Urinary bladder (tissue), 4 donors: ENCODE measurements around the gene DGKG. TPM values are rescaled to one million over a fixed set of nuclear protein-coding genes. Genes with fewer than 3 reads are reported as not detected.

ENCODE experiments used
- DNase-seq: peaks from one replicate; pipeline ENCODE4 v3.0.0-alpha.2; 2015; ENCODE audit errors: extremely low spot score
- H3K27ac ChIP-seq: one replicate; pipeline ENCODE4 v1.5.1; 2013; ENCODE audit warnings: low read depth, mild to moderate bottlenecking, moderate library complexity
- H3K36me3 ChIP-seq: one replicate; pipeline ENCODE4 v1.6.1; 2013; ENCODE audit warnings: mild to moderate bottlenecking, moderate library complexity; ENCODE audit not compliant: insufficient read depth
- H3K4me1 ChIP-seq: one replicate; pipeline ENCODE4 v1.6.1; 2013; ENCODE audit warnings: mild to moderate bottlenecking, moderate library complexity; ENCODE audit not compliant: insufficient read depth
- H3K4me3 ChIP-seq: one replicate; pipeline ENCODE4 v1.5.1; 2013; ENCODE audit warnings: low read depth, low read length
- WGBS: extraction: QIAGEN DNeasy Blood & Tissue Kit; methylation state at CpG from one replicate; pipeline ENCODE4 v1.1.7; 2013; 5-methylcytosine and 5-hydroxymethylcytosine counted together
- polyA plus RNA-seq: library from polyadenylated mRNA; stranded (reverse); fragments of 200-250 nt; gene quantifications from one replicate; pipeline ENCODE4 v1.2.3, GENCODE V29; 2013
- total RNA-seq: library from RNA; depleted of rRNA; stranded (reverse); fragments of >200 nt; gene quantifications from one replicate; pipeline ENCODE4 v1.2.3, GENCODE V29; 2014
- donor health status: healthy with polysubstance abuse.
- donor health status: healthy.

Gene DGKG
- total and polyA plus RNA-seq, 2 donors, result 4.2 to 9.3 TPM

DNA sequence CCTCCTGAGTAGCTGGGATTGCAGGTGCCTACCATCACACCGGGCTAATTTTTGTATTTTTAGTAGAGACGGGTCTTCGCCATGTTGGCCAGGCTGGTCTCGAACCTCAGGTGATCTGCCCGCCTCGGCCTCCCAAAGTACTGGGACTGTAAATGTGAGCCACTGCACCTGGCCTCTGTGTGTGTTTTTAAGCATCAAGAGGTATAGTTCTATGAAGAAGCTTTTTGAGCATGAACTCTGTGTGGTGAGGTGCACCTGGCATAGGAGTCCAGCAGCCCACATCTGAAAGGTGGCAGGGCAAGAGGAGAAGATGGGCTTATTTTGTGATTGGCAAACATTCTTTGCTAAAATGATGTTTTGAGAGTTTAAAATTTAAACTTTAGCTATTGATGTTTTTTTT, 118.0 kb downstream of the DGKG start:
- DNase-seq, result no peak
- no peak overlapping the region for H3K27ac ChIP-seq
- H3K36me3 ChIP-seq, result no peaks in the 10 kb centered on the region
- no peak overlapping the region for H3K4me3 ChIP-seq
- H3K4me1 ChIP-seq, result no peaks in the 10 kb centered on the region
- 96% methylated on average over 6 of the region's 6 CpGs for WGBS

DNA sequence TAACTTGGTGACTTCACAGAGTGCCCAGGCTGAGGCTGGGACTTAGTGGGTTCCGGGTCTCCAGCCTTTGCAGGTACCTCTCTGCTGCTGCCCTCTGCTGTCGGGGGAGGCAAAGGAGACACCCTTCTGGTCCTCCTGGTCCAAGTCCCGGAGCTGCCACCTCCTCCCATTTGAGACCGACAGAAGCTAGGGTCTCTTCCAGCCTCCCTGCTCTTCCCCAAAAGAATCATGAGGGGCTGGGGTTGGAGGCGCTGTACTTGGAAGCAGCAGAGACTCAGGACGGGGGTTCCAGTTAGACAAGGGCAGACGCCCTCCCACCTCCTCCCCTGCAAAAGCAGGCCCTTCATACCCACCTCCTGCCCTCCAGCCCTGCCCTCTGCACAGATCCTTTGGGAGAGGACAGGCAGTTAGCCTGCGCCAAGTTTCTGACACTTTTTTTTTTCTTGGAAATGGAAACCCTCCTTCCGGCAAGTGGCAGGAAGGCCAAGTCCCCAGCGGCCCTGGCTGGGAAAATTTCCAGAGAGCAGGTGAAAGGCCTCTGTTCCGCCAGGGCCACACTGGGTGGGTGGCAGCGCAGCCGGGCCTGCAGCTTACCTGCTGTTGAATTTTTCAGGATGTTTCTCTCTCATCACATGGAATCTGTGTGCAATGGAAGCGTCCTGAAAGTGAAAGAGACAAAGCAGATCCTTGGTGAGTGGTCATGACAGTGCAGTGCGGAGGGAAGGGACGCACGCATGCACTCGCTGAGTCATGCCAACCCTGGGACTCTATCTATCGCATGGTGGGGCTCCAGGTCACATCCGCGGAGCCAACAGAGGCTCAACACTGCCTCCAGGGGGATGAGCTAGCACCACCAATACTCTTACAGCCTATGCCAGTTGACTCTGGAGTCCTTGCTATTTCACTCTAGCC, 119.9 kb downstream of the DGKG start:
- Histone ChIP-seq H3K36me3 (no peaks in the 10 kb centered on the region), H3K27ac (no peak overlapping the region), H3K4me1 (no peaks in the 10 kb centered on the region), H3K4me3 (no peak overlapping the region)
- DNase-seq, result no peak
- WGBS, result 39% methylated on average over 21 of the region's 21 CpGs

DNA sequence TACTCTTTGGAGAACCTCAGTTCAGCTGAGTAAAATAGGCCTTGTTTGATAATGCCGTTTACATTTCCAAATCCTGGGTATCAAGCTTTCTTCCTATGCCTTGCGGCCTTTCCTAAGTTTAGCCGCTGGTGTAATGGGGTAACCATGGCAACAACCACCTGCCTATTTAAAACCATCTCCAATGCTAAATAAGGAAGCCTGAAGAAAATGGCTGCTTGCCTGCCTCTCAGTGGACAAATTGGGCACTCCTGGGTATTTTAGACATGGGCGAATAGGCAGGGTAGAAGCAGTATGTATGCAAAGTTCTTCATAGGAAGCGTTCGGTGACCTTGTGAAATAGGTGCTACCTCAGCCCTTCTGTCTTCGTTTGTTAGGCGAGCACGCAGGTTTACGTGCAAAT, 122.7 kb downstream of the DGKG start:
- H3K4me1 ChIP-seq, result no peaks in the 10 kb centered on the region
- H3K27ac ChIP-seq, result no peak overlapping the region
- WGBS, result 69% methylated on average over 10 of the region's 10 CpGs
- no peak overlapping the region for H3K4me3 ChIP-seq
- no peaks in the 10 kb centered on the region for H3K36me3 ChIP-seq
- DNase-seq, result no peak

DNA sequence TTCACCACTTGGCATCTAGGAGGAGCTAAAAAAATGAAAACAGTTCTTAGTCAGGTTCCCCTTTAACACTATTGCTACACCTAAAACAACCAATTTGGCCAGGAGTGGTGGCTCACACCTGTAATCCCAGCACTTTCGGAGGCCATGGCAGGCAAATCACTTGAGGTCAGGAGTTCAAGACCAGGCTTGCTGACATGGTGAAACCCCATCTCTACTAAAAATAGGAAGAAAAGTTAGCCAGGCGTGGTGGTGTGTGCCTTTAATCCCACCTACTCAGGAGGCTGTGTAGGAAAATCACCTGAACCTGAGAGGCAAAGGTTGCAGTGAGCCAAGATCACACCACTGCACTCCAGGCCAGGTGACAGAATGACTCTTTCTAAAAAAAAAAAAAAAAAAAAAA, 124.1 kb downstream of the DGKG start:
- H3K4me1 ChIP-seq, result no peaks in the 10 kb centered on the region
- no peak overlapping the region for H3K4me3 ChIP-seq
- no peak for DNase-seq
- no peaks in the 10 kb centered on the region for H3K36me3 ChIP-seq
- no peak overlapping the region for H3K27ac ChIP-seq
- 97% methylated on average over 2 of the region's 2 CpGs for WGBS

DNA sequence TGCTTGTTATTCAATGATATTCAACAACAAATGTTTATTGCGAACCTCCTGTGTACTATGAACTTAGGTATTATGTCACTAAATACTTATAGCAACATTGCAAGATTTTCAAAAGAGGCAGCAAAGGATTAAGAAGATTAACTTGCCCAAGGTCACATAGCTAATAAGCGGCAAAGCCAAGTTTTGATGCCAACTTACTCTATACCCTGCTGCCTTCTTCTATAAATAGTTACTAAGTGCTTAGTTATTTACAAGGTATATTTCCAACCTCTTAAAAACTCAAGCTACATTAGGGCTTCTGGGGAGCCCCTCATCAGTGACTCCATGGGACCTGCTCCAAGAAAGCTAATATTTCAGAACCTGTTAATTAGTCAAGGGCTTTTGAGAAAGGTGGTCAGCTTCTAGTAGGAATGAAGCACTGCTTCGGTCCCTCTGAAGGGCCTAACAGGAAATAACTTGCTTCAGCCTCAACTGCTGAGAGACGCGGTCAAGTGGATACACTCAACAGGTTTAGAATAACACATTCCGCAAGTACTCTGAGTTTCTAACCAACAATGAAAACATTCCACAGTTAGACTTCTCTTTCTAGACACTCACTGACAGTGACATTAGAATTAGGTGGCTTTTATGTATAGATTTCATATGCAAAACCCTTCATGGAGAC, 125.5 kb downstream of the DGKG start:
- 95% methylated on average over 6 of the region's 6 CpGs for WGBS
- no peak overlapping the region for H3K4me3 ChIP-seq
- no peaks in the 10 kb centered on the region for H3K4me1 ChIP-seq

DNA sequence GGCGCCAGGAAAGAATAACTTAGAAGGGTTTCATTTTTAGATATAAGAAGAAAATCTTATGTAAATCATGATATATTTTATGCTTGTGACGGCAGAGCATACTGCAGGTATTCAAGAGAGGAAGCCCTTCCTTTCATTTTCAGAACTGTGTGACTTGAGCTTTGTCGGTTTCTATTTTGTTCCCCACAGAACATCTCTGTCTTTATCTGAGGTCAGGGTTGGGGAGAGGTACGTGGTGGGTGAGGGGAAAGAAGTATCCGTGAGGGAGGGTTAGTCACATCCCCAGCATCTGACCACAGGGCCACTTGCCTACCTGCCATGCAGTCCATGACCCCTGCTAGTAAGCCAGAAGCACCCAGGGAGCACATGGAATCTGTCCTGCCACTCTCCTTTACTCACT, 126.5 kb downstream of the DGKG start:
- WGBS, result 79% methylated on average over 5 of the region's 5 CpGs
- H3K27ac ChIP-seq, result no peak overlapping the region
- H3K4me3 ChIP-seq, result no peak overlapping the region

More for the DNA sequence above, 125.5 kb downstream of the DGKG start:
- Histone ChIP-seq H3K36me3 (no peaks in the 10 kb centered on the region), H3K27ac (no peak overlapping the region)
- no peak for DNase-seq

DNA sequence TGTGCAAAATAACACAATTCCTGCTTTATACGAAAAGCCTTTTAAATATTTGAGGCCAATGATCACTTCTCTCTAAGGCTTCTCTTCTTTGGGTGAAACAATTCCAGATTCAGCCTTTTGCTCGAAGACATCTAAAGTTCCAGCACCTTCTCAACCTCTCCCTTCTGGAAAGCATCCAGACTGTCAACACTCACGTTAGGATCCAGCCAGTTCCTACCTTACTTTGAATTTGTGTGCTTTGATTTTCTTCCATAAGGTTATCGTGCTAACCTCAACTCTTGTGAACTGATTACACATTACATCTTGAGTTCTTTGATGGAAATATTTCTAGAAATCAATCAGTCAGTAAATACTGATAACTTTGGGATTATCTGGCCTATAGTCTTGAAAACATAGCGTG, 127.9 kb downstream of the DGKG start:
- H3K4me3 ChIP-seq, result no peak overlapping the region
- no peaks in the 10 kb centered on the region for H3K4me1 ChIP-seq
- H3K36me3 ChIP-seq, result no peaks in the 10 kb centered on the region
- DNase-seq, result no peak
- no peak overlapping the region for H3K27ac ChIP-seq
- WGBS, result 74% methylated on average over 5 of the region's 5 CpGs

More for the DNA sequence above, 126.5 kb downstream of the DGKG start:
- no peaks in the 10 kb centered on the region for H3K4me1 ChIP-seq
- H3K36me3 ChIP-seq, result no peaks in the 10 kb centered on the region
- DNase-seq, result no peak

DNA sequence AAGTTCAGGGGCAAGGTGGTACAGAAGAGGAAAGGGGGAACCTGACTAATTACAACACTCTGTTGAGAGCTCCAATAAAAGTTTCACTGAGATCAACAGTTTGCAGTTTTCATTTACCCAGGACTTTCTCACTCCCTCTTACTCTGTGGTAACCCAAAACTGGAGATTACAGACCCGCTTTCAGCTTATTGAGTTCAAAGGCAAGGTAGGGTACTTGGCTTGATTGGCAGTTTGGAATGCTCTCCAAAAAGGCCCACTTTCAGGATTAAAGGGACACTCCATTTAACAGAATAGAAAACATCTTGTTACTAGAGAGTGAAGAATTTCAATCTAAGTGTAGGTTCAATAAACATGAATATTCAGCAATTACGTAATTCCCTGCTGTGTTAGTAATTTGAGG, 135.6 kb downstream of the DGKG start:
- DNase-seq, result no peak
- Histone ChIP-seq H3K36me3 (no peaks in the 10 kb centered on the region), H3K4me3 (no peak overlapping the region), H3K4me1 (no peaks in the 10 kb centered on the region), H3K27ac (no peak overlapping the region)
- whole genome bisulfite sequencing, result 90% methylated on average over 2 of the region's 2 CpGs

DNA sequence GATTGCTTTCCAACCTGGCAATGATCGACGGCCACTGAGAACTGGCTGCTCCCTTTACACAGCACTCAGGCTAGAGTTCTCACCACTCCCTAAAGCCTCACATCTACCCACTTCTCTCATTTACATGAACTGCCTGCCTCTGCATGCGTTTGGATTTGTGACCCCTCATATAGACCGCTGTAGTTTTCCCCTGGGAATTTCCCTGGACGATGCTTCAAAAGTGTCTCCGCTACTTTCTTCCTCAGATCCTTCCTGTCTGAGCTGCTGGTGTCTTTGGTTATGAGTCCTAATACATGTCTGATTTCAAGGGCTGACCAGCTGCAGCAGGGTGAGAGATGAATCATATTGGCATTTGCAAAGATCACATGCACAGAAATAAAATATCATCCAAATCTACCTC, 136.4 kb downstream of the DGKG start:
- 67% methylated on average over 6 of the region's 6 CpGs for WGBS
- DNase-seq, result no peak
- Histone ChIP-seq H3K4me3 (no peak overlapping the region), H3K4me1 (no peaks in the 10 kb centered on the region), H3K27ac (no peak overlapping the region), H3K36me3 (no peaks in the 10 kb centered on the region)

DNA sequence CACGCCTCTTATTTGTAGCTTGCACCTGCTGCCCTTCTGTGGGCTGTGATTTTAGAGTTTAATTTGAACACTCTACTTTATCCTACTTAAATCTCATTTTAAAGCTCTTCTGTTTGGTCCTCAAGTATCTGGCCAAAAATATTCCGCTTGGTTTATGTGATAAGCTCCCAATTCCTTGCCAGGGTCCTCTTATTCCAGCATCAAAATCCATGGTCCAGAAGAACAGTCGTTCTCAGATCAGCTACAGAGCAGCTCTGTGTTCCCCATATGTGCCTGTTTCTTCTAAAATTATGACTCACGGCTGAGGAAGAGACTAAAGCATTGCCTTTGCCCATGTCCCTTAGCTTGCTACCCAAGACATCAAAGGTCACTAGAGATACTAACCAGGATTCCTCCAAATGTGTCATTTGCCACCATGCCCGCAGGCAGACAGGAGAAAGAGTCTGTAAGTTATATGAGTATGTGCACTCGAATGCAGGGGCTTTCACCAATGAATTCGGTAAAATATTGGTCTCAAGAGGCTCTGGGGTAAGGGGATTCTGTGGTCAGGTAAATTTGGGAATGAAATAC, 137.9 kb downstream of the DGKG start:
- Histone ChIP-seq H3K27ac (no peak overlapping the region), H3K36me3 (no peaks in the 10 kb centered on the region), H3K4me3 (no peak overlapping the region), H3K4me1 (no peaks in the 10 kb centered on the region)
- no peak for DNase-seq
- 83% methylated on average over 7 of the region's 7 CpGs for WGBS

DNA sequence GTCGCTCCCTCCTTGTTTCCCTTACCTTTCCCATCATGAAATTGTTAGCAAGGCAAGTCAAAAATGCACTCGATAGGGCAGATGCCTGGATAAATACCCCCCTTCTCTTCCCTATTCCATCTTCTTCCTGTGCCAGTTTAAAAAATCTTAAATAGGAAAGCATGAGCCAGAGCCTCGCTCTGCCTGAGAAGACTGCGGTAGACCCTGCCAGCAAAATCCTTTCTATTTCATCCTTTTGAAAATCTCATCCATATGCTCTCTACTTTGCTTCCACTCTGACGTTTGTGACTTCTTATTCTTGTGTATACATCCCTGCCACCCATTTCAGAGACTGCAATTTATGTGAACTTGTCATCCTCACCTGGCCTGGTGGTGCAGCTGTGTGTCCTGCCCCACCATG, 138.6 kb downstream of the DGKG start:
- no peaks in the 10 kb centered on the region for H3K36me3 ChIP-seq
- no peak overlapping the region for H3K4me3 ChIP-seq
- DNase-seq, result no peak
- H3K4me1 ChIP-seq, result no peaks in the 10 kb centered on the region
- no peak overlapping the region for H3K27ac ChIP-seq
- WGBS, result 77% methylated on average over 5 of the region's 5 CpGs

DNA sequence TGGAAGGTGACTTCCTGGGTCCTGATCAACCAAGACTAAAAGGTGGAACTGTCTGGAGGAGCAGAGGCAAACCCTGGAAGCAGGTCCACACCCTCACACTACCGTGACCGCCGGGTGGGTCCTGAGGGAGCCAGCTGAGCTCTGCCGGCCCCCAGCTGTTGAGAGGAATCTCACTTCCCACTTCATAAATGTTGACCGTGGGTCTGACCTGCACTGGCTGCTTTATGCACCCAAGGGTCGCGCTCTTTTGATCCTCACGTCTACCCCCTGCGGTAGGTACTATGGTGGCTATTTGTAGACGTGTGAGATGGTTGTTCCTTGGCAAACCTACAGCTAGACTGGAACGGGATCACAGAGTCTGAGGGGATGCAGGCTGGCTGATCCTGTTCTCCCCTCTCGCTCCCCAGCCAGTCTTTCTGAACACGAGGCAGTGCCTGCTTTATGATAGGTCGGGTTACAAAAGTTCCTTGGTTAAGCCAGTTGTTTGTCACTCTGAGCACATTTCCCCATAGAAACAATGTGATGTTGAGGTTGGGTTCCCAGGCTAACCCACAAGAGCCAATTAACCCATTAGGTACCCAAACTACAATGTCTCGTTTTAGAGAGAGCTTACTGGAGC, 140.2 kb downstream of the DGKG start:
- 51% methylated on average over 15 of the region's 15 CpGs for WGBS
- Histone ChIP-seq H3K4me3 (no peak overlapping the region), H3K36me3 (no peaks in the 10 kb centered on the region), H3K27ac (no peak overlapping the region), H3K4me1 (no peaks in the 10 kb centered on the region)
- DNase-seq, result no peak

DNA sequence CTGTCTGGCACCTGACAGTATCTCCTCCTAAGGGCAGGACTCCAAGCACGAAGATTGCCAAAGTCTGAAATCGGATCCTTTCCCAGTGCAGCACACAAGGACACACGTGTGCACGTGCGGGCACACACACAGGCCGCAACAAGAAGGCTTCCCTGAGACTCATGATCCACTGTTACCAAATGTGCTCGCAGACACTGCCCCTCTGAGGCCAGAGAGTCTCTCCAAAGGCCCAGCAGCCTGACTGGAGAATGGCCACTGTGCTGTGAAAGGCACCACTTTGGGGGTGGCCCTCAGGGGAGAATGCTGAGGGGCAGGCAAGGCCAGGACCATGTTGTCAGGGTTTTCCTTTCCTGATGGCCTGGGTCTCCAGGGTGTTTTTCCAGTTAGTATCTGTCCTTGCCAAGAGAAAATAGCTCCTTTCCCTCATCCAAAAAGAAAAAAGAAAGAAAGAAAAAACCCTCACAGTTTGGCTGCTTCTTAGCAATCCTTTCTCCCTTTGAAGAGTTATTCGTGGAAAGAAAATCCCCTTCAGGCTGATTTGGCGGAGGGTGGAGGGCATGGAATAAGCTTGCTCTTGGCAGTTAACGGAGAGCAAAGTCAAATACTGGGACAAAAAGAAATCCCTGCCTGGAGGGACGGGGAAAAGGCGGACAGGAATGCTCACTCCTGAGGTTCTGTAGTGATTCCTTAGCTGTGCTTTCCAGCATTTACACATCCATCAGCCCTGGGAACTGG, 141.0 kb downstream of the DGKG start:
- no peaks in the 10 kb centered on the region for H3K36me3 ChIP-seq
- H3K4me3 ChIP-seq, result no peak overlapping the region
- no peak overlapping the region for H3K27ac ChIP-seq
- WGBS, result 50% methylated on average over 12 of the region's 12 CpGs
- no peak for DNase-seq
- no peaks in the 10 kb centered on the region for H3K4me1 ChIP-seq
